Stimulated activated CD8-positive, alpha-beta memory T cell treated with anti-CD3 and anti-CD28 coated beads, Interleukin-12 subunit alpha, Interleukin-12 subunit beta, amount 100 ng/mL, for 1 hour (primary cell): Measurements from ENCODE around the gene ERV3-1.
"Not testable (repeated sequence)": the region's sequence is repeated elsewhere in the genome, so short reads cannot be mapped to it uniquely, and the experiment has no call there.

Source experiments
- DNase-seq: peaks from one replicate; pipeline ENCODE4 v3.0.0-alpha.2; 2020; ENCODE audit warnings: low read depth

ERV3-1 gene

GRCh38 chr7:64999165-65000004 lies 7.1 kb downstream of the ERV3-1 start:
- no peak for DNase-seq

GRCh38 chr7:64998865-64999164 lies 7.7 kb downstream of the ERV3-1 start:
- no peak for DNase-seq

GRCh38 chr7:64997927-64998391 lies 8.5 kb downstream of the ERV3-1 start:
- no peak for DNase-seq

- DNase-seq = no peak
These were observed 9.2 kb downstream of the ERV3-1 start for GRCh38 chr7:64997164-64997908.

- DNase-seq = no peak
These were observed 10.2 kb downstream of the ERV3-1 start for GRCh38 chr7:64996305-64996704.

- DNase-seq = no peak
These were observed 12.6 kb downstream of the ERV3-1 start for GRCh38 chr7:64993901-64994300.

- no peak for DNase-seq
These were observed 13.5 kb downstream of the ERV3-1 start for GRCh38 chr7:64992971-64993370.

- no peak for DNase-seq
These were observed 15.6 kb downstream of the ERV3-1 start, which contains the start of gene ZNF117 for GRCh38 chr7:64990936-64991335. ZNF117 (minus strand) TSS chr7:64991036.

GRCh38 chr7:64990216-64990615 lies 16.3 kb downstream of the ERV3-1 start:
- DNase-seq = no peak

GRCh38 chr7:64978497-64979203 lies 27.8 kb downstream of the ERV3-1 start:
- no peak for DNase-seq

GRCh38 chr7:64965594-64965993 lies 40.9 kb downstream of the ERV3-1 start:
- no peak for DNase-seq

GRCh38 chr7:64959072-64959747 lies 47.3 kb downstream of the ERV3-1 start:
- no peak for DNase-seq

- DNase-seq = no peak
These were observed 55.1 kb downstream of the ERV3-1 start for GRCh38 chr7:64951250-64951848.

- DNase-seq = not testable (repeated sequence)
These were observed 55.8 kb downstream of the ERV3-1 start for GRCh38 chr7:64950673-64951072.

GRCh38 chr7:64948774-64949173 lies 57.7 kb downstream of the ERV3-1 start:
- not testable (repeated sequence) for DNase-seq

GRCh38 chr7:64947252-64948000 lies 59.1 kb downstream of the ERV3-1 start:
- no peak for DNase-seq

- no peak for DNase-seq
These were observed 59.7 kb downstream of the ERV3-1 start for GRCh38 chr7:64946772-64947171.

- no peak for DNase-seq
These were observed 60.8 kb downstream of the ERV3-1 start for GRCh38 chr7:64945503-64946175.

GRCh38 chr7:64944667-64945502 lies 61.6 kb downstream of the ERV3-1 start:
- not testable (repeated sequence) for DNase-seq
